GOT3 (cell line): ENCODE measurements around the gene ALKBH5.

Source experiments
- DNase-seq: peaks from one replicate; lab custom pipeline; 2025; ENCODE audit warnings: mixed read lengths; lab: John Stamatoyannopoulos, UW

The ALKBH5 gene

DNA sequence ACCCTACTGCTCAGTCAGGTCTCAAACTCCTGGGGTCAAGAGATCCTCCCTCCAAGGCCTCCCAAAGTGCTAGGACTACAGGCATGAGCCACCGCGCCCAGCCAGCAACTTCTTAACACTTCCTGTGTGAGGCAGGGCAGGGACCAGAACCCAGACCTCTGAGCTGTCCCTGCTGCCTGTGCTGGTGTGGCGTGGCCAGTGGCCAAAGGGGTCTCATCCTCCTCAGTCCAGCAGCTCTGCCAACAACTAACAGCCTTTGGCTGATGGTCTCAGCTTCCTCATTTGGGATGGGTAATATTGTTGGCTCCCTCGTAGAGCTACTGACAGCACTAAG is 40.4 kb downstream of the ALKBH5 start:
- no peak for DNase-seq

DNA sequence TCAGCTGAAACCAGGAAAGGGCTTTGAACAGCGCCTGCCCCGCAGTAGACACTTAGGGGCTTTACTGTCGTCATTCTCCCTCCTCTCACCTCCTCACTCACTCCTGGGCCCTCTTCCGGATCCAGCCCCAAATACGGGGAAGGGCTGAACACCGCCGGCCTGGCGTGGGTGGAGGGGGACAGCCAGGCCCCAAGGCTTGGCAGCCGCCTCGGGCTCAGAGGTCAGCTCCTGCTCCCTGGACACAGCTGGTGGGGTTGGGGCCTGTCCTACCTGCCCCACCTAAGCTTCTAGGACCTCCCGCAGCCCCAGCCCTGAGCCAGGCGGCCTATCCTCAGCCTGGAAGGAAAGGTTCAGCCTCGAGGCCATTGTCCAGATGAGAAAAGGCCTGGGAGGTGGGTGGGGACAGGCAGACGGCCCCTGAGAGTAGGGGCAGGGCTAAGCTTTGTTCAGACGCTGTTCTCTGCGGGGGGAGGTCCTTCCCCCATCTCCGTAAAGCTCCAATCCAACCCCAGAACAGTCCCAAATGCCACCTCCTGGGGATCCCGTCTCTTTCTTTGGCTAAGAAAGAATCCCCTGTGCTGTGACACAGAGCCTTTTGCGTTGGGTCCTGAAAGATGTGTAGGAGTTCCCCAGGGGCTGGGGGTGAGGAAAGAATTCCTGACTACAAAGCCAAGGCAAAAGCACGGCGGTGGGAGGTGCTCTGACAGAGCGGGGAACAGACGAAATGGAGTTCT is 40.9 kb downstream of the ALKBH5 start:
- no peak for DNase-seq

DNA sequence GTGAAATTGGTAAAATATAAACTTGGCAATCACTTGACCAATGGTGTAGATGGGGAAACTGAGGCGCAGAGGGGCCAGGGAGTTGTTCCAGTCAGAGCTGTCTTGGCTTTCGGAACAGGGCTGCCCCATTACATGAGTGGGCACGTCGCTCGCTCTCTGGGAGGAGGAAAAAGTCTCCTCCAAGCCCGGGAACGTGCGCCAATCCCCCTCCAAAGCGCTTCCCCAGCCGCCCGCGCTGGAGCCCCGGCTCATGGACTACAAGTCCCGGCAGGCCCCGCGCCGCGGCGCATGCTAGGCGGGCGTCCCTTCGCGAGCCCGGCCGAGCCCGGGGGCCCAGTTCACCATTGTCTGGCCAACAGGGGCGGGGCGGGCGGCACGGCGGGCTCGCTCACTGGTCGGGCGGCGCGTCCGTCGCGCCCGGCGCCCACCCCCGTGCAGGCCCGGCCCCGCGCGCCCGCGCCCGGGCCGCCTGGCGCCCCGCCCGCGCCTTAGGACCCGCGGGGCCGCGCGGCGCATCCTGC is 41.6 kb downstream of the ALKBH5 start, which contains the start of gene LLGL1:
TSS of gene LLGL1 (plus strand) at position 515 of the 521 bp plus-strand sequence. CDS start 48 bp downstream, outside the sequence.
- peak; percentile 81 for DNase-seq

DNA sequence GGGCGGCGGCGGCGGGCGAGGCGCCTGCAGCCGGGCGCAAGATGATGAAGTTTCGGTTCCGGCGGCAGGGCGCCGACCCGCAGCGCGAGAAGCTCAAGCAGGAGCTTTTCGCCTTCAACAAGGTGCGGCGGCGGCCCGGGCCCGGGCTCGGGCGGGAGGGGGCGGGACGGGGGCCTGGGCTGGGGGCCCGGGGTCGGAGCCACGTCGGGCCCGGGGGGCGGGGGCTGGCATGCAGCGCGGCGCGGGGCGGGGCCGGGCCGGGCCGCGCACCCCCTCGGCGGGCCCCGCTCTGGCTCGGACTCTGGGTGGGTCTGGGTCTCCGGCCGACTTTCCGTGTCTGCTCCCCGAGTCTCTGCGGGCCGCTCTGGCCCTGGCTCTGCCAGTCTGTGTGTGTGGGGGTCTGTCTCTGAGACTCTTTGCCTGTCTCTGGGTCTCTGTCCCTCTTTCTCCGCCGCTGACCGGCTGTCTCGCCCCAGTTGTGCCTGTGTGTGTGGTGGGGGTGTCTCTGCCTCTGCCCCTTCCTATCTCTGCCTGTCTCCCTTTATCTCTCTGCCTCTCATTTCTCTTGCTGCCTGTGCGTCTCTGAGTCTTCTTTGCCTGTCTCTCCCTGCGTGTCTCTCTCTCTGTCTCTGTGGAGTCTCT is 42.1 kb downstream of the ALKBH5 start:
- no peak for DNase-seq

DNA sequence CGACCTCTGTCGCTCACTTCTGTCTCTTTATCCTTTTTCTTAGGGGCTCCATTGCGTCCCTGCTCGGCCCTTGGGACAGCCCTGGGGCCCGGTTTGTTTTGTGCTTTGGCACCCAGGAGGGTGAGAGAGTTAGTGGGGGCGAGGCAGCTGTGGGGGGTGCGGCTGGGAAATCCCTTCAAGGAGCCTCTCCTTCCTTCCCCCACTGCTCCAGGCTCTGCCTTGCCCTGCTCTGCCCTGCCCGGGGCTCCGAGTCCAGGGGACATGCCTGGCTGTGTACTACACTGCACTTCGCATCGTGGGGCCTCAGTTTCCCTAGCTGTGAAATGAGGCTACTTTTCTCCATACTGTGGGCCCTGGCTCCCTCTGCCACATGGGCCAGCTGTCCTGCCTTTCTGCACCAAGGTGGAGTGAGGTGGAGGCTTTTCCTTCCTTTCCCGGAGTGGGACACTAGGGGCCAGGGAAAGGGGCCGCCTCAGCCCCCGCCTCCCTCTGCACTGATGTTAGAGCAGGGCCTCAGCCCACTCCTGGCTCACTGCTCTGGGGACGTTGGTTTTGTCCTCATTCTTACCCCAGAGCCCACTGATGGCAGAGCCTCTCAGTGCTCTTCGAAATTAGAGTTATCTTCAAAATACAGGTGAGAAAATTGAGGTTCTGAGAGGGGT is 42.8 kb downstream of the ALKBH5 start:
- no peak for DNase-seq

DNA sequence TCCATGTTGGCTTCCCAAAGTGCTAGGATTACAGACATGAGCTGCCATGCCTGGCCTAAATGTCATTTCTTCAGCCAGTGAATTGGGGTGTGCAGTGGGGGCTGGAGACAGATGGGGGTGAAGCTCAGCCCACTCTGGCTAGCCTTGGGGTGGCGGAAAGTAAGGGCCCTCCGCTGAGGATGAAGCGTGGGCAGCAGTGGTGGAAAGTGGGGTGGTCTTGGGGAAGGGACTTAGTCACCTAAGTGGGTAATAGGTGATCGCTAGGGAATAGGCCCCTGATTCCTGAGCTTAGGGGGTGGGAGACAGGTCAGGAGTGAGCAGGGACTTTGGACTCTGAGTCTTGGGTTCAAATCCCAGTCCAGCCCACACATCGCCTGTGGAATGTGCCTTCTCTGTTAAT is 44.0 kb downstream of the ALKBH5 start:
- no peak for DNase-seq

DNA sequence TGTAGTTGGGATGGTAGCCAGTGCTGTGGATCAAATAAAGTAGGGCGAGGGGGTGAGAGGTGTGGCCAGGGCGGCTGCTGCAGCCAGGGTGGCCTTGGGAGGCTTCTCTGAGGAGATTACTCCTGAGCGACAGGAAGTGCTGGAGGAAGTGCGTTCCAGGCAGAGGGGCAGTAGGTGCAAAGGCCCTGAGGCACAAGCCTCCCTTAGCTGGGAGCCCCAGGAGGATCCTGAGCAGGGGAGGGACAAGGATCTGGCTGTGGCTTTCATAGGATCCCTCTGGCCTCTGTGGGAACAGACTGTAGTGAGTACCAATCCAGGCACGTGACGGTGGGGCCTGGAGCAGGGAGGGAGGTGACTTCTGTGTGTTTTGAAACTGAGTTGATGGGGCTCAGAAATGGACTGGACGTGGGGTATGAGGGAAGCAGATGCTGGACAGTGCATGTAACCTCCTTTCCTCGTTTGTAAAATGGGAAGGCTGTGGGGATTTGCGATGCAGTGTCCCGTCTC is 44.6 kb downstream of the ALKBH5 start:
- DNase-seq, result no peak

DNA sequence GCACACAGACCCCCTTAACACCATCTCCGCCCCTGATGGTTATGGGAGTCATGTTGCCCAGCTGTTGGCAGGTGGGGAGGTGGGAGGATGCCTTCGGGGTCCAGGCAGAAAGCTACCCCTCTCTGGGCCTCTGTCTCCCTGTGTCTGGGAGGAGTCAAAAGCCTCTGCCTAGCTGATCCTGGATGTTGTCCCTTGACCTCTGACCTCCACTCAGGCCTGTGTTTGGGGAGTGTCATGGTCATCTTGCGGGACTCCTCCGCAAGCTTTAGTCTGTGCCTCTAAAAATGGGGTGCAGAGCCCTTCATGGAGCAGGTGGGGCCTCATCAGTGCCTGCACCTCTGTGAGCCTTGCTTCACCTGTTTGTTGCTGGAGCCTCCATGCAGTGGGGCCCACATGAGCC is 45.6 kb downstream of the ALKBH5 start:
- DNase-seq, result no peak

DNA sequence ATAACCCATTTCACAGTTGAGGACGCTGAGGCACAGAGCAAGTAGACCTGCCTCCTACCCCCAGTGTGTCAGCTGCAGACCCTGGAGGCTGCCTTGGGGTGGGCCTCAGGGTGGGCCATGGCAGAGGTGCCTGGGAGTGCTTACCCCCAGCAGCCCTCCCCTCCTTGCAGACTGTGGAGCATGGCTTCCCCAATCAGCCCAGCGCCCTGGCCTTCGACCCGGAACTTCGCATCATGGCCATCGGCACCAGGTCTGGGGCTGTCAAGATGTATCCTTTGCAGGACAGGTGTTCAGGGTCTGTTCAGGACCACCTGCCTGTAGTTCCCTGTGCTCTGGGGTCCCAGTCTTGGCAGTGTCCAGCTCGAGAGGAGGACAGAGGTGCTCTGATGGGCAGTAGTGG is 46.1 kb downstream of the ALKBH5 start:
- DNase-seq, result no peak

DNA sequence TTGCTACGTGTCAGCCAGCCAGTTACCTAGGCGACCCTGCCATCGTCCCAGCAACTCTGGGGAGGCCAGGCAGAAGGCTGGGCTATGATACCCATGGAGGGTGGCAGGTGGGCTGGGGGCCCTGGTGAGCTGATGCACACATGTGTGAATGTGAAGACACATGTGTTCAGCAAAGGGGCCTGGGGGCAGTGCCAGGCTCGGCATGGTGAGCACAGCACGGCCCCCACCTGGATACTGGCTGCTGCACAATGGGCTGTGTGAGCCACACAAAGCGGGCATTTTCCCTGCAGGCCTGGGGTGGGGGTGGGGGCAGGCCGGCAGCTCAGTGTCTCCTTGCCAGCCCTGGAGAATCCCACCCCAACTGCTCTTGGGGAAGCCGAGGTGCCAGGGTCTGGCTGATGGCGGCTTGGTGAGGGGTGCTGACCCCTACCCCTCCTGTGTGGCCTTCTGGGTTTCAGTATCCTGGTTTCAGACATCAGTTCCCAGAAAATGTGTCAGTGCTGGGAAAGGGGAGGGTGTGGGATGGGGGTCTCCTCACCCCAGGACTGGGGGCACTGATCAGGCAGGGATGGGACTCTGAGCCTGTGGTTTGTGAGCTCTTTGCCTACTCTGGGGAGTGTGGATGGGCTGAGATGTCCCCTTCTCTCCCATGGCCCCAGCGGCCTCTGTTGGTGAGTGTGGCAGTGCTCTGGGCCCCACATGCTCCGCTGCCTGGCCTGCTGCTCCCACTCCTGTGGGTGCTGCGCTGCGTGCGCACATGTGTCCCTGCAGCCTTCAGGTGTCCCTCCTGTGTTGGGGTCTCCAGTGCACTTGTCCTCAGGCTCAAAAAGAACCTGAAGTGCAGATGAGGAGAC is 46.9 kb downstream of the ALKBH5 start:
- DNase-seq, result no peak

DNA sequence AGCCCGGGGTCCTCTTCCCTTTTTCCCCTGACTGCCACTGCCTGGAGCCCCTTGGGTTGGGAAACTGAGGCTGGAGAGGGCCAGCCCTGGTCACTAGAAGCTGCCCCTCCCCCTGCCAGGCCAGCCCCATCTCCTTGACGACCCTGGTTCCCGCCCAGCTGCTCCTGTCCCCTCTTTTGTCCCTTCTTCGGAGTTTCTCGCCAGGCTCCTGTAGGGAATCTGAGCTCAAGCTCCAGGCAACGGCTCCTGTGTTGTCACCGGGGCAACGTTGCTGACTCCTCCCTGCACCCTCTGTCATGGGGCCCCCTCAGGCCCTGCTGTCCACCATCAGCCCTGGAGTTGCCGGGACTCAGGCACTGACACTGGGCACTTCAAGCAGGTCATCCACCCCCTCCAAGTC is 47.5 kb downstream of the ALKBH5 start:
- DNase-seq, result no peak

DNA sequence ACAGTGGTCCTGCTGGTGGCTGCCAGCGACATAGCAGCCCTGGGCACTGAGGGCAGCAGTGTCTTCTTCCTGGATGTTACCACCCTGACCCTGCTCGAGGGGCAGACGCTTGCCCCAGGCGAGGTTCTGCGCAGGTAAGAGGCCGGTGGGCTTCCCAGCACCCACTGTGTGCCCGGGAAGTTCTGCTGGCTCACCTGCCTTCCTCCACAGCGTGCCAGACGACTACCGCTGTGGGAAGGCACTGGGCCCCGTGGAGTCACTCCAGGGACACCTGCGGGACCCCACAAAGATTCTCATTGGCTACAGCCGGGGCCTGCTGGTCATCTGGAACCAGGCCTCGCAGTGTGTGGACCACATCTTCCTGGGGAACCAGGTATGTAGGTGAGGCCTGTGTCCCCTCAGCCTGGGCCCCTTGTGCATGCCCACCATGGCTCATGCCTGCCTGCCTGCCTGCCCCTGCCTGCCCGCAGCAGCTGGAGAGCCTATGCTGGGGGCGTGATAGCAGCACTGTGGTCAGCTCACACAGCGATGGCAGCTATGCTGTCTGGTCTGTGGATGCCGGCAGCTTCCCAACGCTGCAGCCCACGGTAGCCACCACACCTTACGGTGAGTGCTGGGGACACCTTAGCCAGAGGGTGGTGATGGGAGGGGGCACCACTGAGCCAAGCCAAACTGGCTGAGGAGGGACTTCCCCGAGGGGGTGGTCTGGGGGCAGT is 50.3 kb downstream of the ALKBH5 start:
- no peak for DNase-seq

DNA sequence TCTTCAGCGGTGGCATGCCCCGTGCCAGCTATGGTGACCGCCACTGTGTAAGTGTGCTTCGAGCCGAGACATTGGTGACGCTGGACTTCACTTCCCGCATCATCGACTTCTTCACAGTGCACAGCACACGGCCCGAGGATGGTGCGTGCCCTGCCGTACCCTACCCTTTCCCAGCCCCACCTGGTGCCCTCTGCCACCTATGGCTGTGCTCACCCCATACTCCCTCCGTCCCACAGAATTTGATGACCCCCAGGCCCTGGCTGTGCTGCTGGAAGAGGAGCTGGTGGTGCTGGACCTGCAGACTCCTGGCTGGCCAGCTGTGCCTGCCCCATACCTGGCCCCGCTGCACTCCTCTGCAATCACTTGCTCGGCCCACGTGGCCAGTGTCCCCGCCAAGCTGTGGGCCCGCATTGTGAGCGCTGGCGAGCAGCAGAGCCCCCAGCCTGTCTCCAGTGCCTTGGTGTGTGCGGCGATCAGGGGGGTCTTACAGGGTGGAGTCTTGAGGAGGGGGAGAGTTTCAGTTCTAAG is 51.3 kb downstream of the ALKBH5 start:
- no peak for DNase-seq

DNA sequence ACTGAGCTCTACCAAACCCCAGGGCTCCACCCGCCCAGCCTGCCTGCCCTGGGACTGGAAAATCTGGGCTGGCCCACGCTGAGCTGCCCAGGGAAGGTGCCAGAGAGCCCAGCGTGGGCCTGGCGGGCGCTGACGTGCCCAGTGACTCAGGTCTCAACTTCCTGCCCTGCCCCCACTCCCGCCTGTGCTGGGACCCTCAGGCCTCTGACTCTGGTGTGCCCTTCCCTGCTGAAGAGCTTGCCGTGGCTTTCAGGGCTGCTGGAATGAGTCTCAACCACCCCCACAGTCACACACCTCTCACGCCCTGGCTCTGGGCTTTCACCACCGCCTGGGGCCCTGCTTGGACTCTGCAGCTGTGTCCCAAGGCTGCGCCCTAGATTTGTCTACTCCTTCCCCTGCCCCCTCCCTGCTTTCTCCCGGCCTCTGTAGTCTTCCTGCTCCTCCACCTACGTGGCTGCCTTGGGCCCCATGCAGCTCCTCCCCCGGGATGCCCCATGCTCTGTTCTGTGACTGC is 52.2 kb downstream of the ALKBH5 start:
- no peak for DNase-seq

DNA sequence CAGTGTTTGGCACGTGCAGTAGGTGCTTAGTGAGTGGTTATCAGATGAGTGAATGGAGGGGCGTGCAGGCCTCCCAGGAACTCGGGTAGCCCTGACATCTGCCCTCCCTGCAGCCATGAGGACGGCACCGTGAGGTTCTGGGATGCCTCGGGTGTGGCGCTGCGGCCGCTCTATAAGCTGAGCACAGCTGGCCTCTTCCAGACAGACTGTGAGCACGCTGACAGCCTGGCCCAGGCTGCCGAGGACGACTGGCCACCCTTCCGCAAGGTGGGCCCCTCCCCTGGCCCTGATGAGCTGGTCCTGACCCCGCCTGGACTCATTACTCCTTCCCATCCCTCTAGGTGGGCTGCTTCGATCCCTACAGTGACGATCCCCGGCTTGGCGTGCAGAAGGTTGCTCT is 52.9 kb downstream of the ALKBH5 start:
- DNase-seq, result no peak

DNA sequence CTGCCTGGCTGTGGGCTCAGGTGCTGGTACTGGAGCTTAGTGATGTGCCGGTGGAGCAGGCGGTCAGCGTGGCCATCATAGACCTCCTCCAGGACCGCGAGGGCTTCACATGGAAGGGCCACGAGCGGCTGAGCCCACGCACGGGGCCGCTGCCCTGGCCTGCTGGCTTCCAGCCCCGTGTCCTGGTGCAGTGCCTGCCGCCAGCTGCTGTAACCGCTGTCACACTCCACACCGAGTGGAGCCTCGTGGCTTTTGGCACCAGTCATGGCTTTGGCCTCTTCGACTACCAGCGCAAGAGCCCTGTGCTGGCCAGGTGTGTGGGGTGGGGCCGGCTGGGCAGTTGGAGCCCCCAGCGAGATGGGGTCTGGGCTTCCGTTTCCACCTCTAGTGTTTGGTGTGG is 53.8 kb downstream of the ALKBH5 start:
- DNase-seq, result no peak

DNA sequence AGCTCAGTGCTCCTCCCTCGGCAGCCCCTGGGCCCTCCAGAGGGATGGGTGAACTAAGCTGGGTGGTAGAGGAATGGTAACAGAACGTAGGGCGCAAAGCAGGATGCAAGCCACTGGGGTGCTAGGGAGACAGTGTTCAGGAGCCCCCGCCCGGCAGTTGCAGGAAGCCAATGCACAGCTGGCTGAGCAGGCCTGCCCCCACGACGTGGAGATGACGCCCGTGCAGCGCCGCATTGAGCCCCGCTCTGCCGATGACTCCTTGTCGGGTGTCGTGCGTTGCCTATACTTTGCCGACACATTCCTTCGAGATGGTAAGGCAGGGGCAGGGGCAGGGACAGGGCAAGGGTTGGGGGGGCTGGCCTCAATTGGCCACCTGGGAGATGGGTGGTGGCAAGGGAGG is 54.7 kb downstream of the ALKBH5 start:
- no peak for DNase-seq

DNA sequence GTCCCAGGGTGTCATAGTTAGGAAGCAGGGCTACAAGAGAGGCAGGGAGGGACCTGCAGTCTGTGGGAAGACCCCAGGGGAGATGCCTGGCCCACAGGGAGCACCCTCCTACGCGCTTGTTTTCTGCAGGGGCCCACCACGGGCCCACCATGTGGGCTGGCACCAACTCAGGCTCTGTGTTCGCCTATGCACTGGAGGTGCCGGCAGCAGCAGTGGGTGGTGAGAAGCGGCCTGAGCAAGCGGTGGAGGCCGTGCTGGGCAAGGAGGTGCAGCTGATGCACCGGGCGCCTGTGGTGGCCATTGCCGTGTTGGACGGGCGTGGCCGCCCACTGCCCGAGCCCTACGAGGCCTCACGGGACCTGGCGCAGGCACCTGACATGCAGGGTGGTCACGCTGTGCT is 56.8 kb downstream of the ALKBH5 start:
- DNase-seq, result no peak

DNA sequence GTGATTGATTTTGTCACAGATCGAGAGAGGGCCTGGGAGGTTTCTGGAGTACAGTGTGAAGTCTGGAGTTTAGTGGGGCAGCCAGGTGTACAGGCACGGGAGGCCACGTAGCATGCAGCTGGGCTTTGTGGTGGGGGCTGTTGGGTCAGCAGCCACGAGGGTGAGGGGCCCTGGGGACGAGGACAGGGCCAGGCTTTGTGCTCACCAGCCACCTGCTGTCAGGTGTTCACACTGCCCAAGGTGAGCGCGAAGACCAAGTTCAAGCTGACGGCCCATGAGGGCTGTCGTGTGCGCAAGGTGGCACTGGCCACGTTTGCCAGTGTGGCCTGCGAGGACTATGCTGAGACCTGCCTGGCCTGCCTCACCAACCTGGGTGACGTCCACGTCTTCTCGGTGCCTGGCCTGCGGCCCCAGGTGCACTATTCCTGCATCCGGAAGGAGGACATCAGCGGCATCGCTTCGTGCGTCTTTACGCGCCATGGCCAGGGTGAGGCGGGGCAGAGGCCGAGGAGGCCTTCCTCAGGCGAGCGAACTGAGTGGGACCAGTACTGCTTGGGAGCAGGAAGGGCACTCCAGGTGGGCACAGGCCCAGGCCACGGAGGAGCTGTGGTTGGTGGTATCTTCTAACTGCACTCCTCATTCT is 57.7 kb downstream of the ALKBH5 start:
- DNase-seq, result no peak

DNA sequence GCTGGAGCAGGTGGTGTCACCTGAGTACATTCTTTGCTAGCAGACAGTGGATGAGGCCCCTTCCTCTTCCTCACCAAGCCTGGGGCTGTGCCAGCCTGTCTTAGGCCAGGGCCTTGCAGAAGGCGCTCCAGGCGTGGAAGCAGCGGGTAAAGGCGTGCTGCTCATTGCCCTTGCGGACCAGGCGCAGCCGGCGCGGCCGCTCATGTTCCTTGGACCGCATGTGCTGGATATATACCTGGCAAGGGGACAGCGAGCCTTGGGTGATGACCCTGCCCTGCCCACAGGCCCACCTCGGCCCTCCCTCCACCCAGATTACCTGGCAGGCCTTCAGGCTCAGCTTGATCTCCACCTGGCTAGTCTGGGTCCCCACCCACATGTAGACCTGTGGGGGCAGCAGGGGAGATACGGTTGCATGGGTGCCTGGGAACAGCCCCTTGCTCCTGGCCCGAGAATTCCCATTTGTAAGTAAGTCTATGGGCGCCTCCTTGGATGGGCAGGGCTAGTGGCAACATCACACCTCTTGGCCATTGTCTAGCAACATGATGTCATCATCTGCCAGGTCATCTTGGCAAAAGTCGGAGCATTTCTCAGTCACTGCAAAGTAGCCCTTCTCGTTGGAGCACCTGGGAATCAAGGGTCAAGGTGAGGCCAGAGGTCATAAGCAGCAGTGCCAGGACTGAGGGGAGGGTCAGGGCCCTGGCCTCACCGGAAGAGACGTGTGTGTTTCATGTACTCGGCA is 61.6 kb downstream of the ALKBH5 start:
- DNase-seq, result no peak
